22Rv1 (cell line): ENCODE results near the gene TMEM82.

Experiments
- H3K27ac ChIP-seq: fragments of 450-650 bp; 2 replicates; pipeline ENCODE4 v1.5.1; 2017
- CTCF ChIP-seq: fragments of 450-650 bp; IDR thresholded peaks from 2 replicates; pipeline ENCODE4 v1.5.1; 2017; ENCODE audit warnings: mild to moderate bottlenecking
- ZFX ChIP-seq: fragments of 450-650 bp; IDR thresholded peaks from 2 replicates; pipeline ENCODE4 v1.6.1; 2017; ENCODE audit warnings: antibody characterized with exemption, borderline replicate concordance

TMEM82 gene

GRCh38 chr1:15727021-15727420 lies 15.3 kb upstream of the TMEM82 start:
- TF ChIP-seq ZFX (no peak), CTCF (no peak)
- H3K27ac ChIP-seq = no peak overlapping the region

GRCh38 chr1:15727424-15727823 lies 14.9 kb upstream of the TMEM82 start:
- TF ChIP-seq CTCF (no peak), ZFX (no peak)
- no peak overlapping the region for H3K27ac ChIP-seq

- H3K27ac ChIP-seq = no peak overlapping the region
- TF ChIP-seq CTCF (no peak), ZFX (no peak)
Observed at GRCh38 chr1:15727866-15728534, 14.3 kb upstream of the TMEM82 start.

- TF ChIP-seq ZFX = no peak
- no peak for TF ChIP-seq CTCF
- 0 out of 2 replicates have a peak overlapping the region, but pooled peaks have one; percentile 18 for H3K27ac ChIP-seq
Observed at GRCh38 chr1:15728937-15729657, 13.2 kb upstream of the TMEM82 start.

- no peak overlapping the region for H3K27ac ChIP-seq
- no peak for TF ChIP-seq CTCF
Observed at GRCh38 chr1:15730423-15730822, 11.9 kb upstream of the TMEM82 start.

- TF ChIP-seq CTCF (no peak), ZFX (no peak)
- no peak overlapping the region for H3K27ac ChIP-seq
Observed at GRCh38 chr1:15730936-15731335, 11.4 kb upstream of the TMEM82 start.
